HepG2 (cell line): Measurements from ENCODE around the gene CCDC87. TPM values are rescaled to one million over a fixed set of nuclear protein-coding genes. Genes with fewer than 3 reads are reported as not detected.

Experiments
- AGO1 ChIP-seq: fragments of 200-400 bp; formaldehyde crosslinking; IDR thresholded peaks from 2 replicates; pipeline ENCODE4 v1.6.1; 2017; ENCODE audit warnings: mild to moderate bottlenecking, low read depth, low read length, moderate library complexity; ENCODE audit not compliant: poor library complexity, severe bottlenecking
- ZC3H4 ChIP-seq: sonication (generic); formaldehyde crosslinking; IDR thresholded peaks from 2 replicates; pipeline ENCODE4 v1.4.0; 2020; ENCODE audit warnings: missing genetic modification reagents, borderline replicate concordance
- ZMAT3 ChIP-seq: sonication (generic); formaldehyde crosslinking; conservative IDR thresholded peaks from 2 replicates; pipeline ENCODE4 v1.7.0; 2021; ENCODE audit warnings: missing genetic modification reagents
- ZNF746 ChIP-seq: sonication (generic); formaldehyde crosslinking; IDR thresholded peaks from 2 replicates; pipeline ENCODE4 v1.8.0; 2022; ENCODE audit warnings: mild to moderate bottlenecking, missing genetic modification reagents
- ZNF891 ChIP-seq: sonication (generic); formaldehyde crosslinking; IDR thresholded peaks from 2 replicates; pipeline ENCODE4 v1.5.0; 2020; ENCODE audit warnings: mild to moderate bottlenecking, missing genetic modification reagents
- ZSCAN29 ChIP-seq: sonication (generic); formaldehyde crosslinking; conservative IDR thresholded peaks from 2 replicates; pipeline ENCODE4 v1.4.0; 2020; ENCODE audit warnings: mild to moderate bottlenecking, missing genetic modification reagents
- ZZZ3 ChIP-seq: sonication (generic); formaldehyde crosslinking; IDR thresholded peaks from 2 replicates; pipeline ENCODE4 v1.4.0; 2020; ENCODE audit warnings: missing genetic modification reagents, mild to moderate bottlenecking, borderline replicate concordance
- polyA plus RNA-seq, 8 experiments: library from polyadenylated mRNA; depleted of rRNA in 3 of 8; stranded (reverse) in 7 of 8; unstranded in 1 of 8; fragments of >200 nt; fragmentation: Illumina TruSeq in 4 of 8; extraction: Trizol in 4 of 8; gene quantifications; 2 replicates each; pipeline versions ENCODE4 v1.2.1 to v1.2.3, GENCODE V29; 2011 to 2016; ENCODE audit warnings: low read depth in 4 of 8, missing spikeins in 1 of 8, mixed read lengths in 1 of 8; ENCODE audit not compliant: insufficient read depth in 1 of 8
- total RNA-seq, 5 experiments: library from RNA; depleted of rRNA; stranded (reverse); fragments of >200 nt; fragmentation: Illumina TruSeq; extraction: Trizol; gene quantifications; 2 replicates each; pipeline ENCODE4 v1.2.3, GENCODE V29; 2016; ENCODE audit warnings: low read depth in 1 of 5
- TF ChIP-seq, protein P1 (sequence below): sonication (generic); formaldehyde crosslinking; IDR thresholded peaks from 2 replicates; pipeline ENCODE4 v1.4.0; 2020; ENCODE audit warnings: missing genetic modification reagents, mild to moderate bottlenecking, borderline replicate concordance
- TF ChIP-seq, protein P2 (sequence below): sonication (generic); formaldehyde crosslinking; IDR thresholded peaks from 2 replicates; pipeline ENCODE4 v1.4.0; 2020; ENCODE audit warnings: missing genetic modification reagents, borderline replicate concordance
- TF ChIP-seq, protein P3 (sequence below), 2 experiments: fragments of 450-650 bp in 1 of 2; sonication (generic) in 1 of 2; formaldehyde crosslinking in 1 of 2; IDR thresholded peaks; 2 replicates each; pipeline versions ENCODE4 v1.6.1 to v1.8.0; 2016 to 2022; ENCODE audit warnings: antibody characterized with exemption in 1 of 2, mild to moderate bottlenecking in 1 of 2, missing genetic modification reagents in 1 of 2

The CCDC87 gene
- total and polyA plus RNA-seq, 2 of the 13 experiments (the other 11 are each of a cell fraction or from before 2014, with no cell fraction given) = 0.05 to 0.42 TPM

DNA sequence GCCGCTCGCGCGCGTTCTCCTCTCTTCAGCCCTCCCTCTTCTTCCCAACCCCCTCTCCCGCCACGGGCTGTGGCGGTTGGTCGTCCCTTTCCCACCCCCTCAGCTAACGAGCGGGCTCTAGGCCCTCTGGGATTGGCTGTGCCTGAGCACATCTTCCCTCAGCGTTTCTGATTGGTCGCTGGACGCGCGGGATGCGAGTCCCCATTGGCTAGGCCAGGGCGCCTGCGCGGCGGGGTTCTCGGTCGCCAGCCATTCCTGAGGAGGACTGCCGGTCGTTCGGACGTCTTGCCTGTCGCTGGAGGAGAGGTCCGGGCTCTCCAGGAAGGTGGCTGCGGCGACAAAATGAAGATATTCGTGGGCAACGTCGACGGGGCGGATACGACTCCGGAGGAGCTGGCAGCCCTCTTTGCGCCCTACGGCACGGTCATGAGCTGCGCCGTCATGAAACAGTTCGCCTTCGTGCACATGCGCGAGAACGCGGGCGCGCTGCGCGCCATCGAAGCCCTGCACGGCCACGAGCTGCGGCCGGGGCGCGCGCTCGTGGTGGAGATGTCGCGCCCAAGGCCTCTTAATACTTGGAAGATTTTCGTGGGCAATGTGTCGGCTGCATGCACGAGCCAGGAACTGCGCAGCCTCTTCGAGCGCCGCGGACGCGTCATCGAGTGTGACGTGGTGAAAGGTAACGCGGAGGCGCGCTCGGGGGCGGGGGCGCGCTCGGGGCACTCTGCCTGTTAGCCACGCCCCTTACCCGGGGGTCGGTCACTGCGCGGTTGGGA lies 23.7 kb upstream of the CCDC87 start, which contains the start of gene RBM14 (continued):
- TF ChIP-seq, protein P1, sequence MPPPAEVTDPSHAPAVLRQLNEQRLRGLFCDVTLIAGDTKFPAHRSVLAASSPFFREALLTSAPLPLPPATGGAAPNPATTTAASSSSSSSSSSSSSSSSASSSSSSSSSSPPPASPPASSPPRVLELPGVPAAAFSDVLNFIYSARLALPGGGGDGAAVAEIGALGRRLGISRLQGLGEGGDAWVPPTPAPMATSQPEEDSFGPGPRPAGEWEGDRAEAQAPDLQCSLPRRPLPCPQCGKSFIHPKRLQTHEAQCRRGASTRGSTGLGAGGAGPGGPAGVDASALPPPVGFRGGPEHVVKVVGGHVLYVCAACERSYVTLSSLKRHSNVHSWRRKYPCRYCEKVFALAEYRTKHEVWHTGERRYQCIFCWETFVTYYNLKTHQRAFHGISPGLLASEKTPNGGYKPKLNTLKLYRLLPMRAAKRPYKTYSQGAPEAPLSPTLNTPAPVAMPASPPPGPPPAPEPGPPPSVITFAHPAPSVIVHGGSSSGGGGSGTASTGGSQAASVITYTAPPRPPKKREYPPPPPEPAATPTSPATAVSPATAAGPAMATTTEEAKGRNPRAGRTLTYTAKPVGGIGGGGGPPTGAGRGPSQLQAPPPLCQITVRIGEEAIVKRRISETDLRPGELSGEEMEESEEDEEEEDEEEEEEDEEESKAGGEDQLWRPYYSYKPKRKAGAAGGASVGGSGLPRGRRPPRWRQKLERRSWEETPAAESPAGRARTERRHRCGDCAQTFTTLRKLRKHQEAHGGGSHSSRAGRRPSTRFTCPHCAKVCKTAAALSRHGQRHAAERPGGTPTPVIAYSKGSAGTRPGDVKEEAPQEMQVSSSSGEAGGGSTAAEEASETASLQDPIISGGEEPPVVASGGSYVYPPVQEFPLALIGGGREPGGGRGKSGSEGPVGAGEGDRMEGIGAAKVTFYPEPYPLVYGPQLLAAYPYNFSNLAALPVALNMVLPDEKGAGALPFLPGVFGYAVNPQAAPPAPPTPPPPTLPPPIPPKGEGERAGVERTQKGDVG = peak; percentile 49; the same call in 1 of the 2 replicates
- TF ChIP-seq ZMAT3 (CRISPR knock-in tag) (peak; percentile 98), ZSCAN29 (CRISPR knock-in tag) (peak; percentile 43; the same call in 1 of the 2 replicates), ZNF746 (CRISPR knock-in tag) (0 out of 2 replicates have a peak, but pooled peaks have one; percentile 55), AGO1 (peak; percentile 89), ZZZ3 (CRISPR knock-in tag) (peak; percentile 78), ZNF891 (CRISPR knock-in tag) (0 out of 2 replicates have a peak, but pooled peaks have one; percentile 7), ZC3H4 (no peak; the same call in 1 of the 2 replicates)
- TF ChIP-seq, protein P2, sequence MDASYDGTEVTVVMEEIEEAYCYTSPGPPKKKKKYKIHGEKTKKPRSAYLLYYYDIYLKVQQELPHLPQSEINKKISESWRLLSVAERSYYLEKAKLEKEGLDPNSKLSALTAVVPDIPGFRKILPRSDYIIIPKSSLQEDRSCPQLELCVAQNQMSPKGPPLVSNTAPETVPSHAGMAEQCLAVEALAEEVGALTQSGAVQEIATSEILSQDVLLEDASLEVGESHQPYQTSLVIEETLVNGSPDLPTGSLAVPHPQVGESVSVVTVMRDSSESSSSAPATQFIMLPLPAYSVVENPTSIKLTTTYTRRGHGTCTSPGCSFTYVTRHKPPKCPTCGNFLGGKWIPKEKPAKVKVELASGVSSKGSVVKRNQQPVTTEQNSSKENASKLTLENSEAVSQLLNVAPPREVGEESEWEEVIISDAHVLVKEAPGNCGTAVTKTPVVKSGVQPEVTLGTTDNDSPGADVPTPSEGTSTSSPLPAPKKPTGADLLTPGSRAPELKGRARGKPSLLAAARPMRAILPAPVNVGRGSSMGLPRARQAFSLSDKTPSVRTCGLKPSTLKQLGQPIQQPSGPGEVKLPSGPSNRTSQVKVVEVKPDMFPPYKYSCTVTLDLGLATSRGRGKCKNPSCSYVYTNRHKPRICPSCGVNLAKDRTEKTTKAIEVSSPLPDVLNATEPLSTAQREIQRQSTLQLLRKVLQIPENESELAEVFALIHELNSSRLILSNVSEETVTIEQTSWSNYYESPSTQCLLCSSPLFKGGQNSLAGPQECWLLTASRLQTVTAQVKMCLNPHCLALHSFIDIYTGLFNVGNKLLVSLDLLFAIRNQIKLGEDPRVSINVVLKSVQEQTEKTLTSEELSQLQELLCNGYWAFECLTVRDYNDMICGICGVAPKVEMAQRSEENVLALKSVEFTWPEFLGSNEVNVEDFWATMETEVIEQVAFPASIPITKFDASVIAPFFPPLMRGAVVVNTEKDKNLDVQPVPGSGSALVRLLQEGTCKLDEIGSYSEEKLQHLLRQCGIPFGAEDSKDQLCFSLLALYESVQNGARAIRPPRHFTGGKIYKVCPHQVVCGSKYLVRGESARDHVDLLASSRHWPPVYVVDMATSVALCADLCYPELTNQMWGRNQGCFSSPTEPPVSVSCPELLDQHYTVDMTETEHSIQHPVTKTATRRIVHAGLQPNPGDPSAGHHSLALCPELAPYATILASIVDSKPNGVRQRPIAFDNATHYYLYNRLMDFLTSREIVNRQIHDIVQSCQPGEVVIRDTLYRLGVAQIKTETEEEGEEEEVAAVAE (CRISPR knock-in tag) = peak; percentile 94; the same call in 1 of the 2 replicates
- TF ChIP-seq, protein P3, sequence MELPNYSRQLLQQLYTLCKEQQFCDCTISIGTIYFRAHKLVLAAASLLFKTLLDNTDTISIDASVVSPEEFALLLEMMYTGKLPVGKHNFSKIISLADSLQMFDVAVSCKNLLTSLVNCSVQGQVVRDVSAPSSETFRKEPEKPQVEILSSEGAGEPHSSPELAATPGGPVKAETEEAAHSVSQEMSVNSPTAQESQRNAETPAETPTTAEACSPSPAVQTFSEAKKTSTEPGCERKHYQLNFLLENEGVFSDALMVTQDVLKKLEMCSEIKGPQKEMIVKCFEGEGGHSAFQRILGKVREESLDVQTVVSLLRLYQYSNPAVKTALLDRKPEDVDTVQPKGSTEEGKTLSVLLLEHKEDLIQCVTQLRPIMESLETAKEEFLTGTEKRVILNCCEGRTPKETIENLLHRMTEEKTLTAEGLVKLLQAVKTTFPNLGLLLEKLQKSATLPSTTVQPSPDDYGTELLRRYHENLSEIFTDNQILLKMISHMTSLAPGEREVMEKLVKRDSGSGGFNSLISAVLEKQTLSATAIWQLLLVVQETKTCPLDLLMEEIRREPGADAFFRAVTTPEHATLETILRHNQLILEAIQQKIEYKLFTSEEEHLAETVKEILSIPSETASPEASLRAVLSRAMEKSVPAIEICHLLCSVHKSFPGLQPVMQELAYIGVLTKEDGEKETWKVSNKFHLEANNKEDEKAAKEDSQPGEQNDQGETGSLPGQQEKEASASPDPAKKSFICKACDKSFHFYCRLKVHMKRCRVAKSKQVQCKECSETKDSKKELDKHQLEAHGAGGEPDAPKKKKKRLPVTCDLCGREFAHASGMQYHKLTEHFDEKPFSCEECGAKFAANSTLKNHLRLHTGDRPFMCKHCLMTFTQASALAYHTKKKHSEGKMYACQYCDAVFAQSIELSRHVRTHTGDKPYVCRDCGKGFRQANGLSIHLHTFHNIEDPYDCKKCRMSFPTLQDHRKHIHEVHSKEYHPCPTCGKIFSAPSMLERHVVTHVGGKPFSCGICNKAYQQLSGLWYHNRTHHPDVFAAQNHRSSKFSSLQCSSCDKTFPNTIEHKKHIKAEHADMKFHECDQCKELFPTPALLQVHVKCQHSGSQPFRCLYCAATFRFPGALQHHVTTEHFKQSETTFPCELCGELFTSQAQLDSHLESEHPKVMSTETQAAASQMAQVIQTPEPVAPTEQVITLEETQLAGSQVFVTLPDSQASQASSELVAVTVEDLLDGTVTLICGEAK (IDR thresholded peaks at IDR 0.05) = no peak
- TF ChIP-seq, protein P3 (CRISPR knock-in tag; IDR thresholded peaks at IDR 0.05) = no peak
